Loucy (cell line): ENCODE measurements around the gene SCCPDH.

Experiments used
- H2AFZ ChIP-seq: fragments of 200-600 bp; sonication (generic); 2 replicates; pipeline ENCODE4 v1.6.0; 2016; ENCODE audit warnings: antibody characterized with exemption, mild to moderate bottlenecking, low read length, moderate library complexity
- H3F3A ChIP-seq: fragments of 200-600 bp; 2 replicates; pipeline ENCODE4 v1.6.0; 2016; ENCODE audit warnings: antibody characterized with exemption, low read depth, mild to moderate bottlenecking
- H3K27me3 ChIP-seq: fragments of 200-600 bp; sonication (generic); 2 replicates; pipeline ENCODE4 v1.6.1; 2014; ENCODE audit warnings: low read length, mild to moderate bottlenecking; ENCODE audit not compliant: insufficient read depth, poor library complexity, severe bottlenecking
- H3K36me3 ChIP-seq: fragments of 200-600 bp; sonication (generic); 2 replicates; pipeline ENCODE4 v1.6.1; 2016; ENCODE audit warnings: low read length; ENCODE audit not compliant: insufficient read depth
- H3K4me1 ChIP-seq: fragments of 200-600 bp; sonication (generic); 2 replicates; pipeline ENCODE4 v1.5.1; 2014; ENCODE audit warnings: low read length, mild to moderate bottlenecking; ENCODE audit not compliant: insufficient read depth, poor library complexity, severe bottlenecking
- H3K4me2 ChIP-seq: fragments of 200-600 bp; sonication (generic); 2 replicates; pipeline ENCODE4 v1.6.0; 2014; ENCODE audit warnings: antibody characterized with exemption, low read length, low read depth, mild to moderate bottlenecking; ENCODE audit not compliant: poor library complexity, severe bottlenecking
- H3K4me3 ChIP-seq: fragments of 200-600 bp; sonication (generic); 2 replicates; pipeline ENCODE4 v1.5.1; 2014; ENCODE audit warnings: low read length, mild to moderate bottlenecking, mixed read lengths; ENCODE audit not compliant: poor library complexity, severe bottlenecking
- H3K79me2 ChIP-seq: fragments of 200-600 bp; sonication (generic); 2 replicates; pipeline ENCODE4 v1.6.1; 2014; ENCODE audit warnings: low read length; ENCODE audit not compliant: insufficient read depth
- H3K9ac ChIP-seq: fragments of 200-600 bp; sonication (generic); 2 replicates; pipeline ENCODE4 v1.6.0; 2014; ENCODE audit warnings: mild to moderate bottlenecking, low read depth, low read length, moderate library complexity; ENCODE audit not compliant: poor library complexity, severe bottlenecking
- H3K9me2 ChIP-seq: fragments of 200-600 bp; sonication (generic); replicated peaks from 2 replicates; pipeline ENCODE4 v1.6.1; 2016; ENCODE audit warnings: low read depth, low read length, mixed read lengths
- H3K9me3 ChIP-seq: fragments of 200-600 bp; sonication (generic); 2 replicates; pipeline ENCODE4 v1.6.1; 2014; ENCODE audit warnings: mild to moderate bottlenecking, antibody characterized with exemption, low read length, low read depth; ENCODE audit not compliant: insufficient read depth
- H4K20me1 ChIP-seq: fragments of 200-600 bp; sonication (generic); 2 replicates; pipeline ENCODE4 v1.6.0; 2014; ENCODE audit warnings: antibody characterized with exemption, low read length, mild to moderate bottlenecking; ENCODE audit not compliant: insufficient read depth, poor library complexity, severe bottlenecking
- CTCF ChIP-seq: fragments of 200-600 bp; sonication (generic); conservative IDR thresholded peaks from 2 replicates; pipeline ENCODE4 v1.5.1; 2014; ENCODE audit warnings: mild to moderate bottlenecking, antibody characterized with exemption, low read length
- EZH2phosphoT487 ChIP-seq: fragments of 200-600 bp; IDR thresholded peaks from 2 replicates; pipeline ENCODE4 v1.6.1; 2018; ENCODE audit warnings: antibody characterized with exemption, mild to moderate bottlenecking, moderate library complexity, borderline replicate concordance

Gene SCCPDH

GRCh38 chr1:246776923-246777322, 52.7 kb downstream of the SCCPDH start:
- Histone ChIP-seq H3K79me2 (no peaks in the 10 kb centered on the region), H3K9ac (no peak overlapping the region), H3K4me1 (peaks cover 37% of the 10 kb centered on the region), H3K4me3 (no peak overlapping the region), H4K20me1 (no peaks in the 10 kb centered on the region), H3K9me2 (no peaks in the 10 kb centered on the region), H2AFZ (no peak overlapping the region), H3F3A (0 out of 2 replicates have a peak, but pooled peaks cover 1% of the 10 kb centered on the region), H3K9me3 (no peaks in the 10 kb centered on the region), H3K36me3 (peaks cover 32% of the 10 kb centered on the region), H3K4me2 (no peak overlapping the region), H3K27me3 (no peaks in the 10 kb centered on the region)
- no peak for TF ChIP-seq EZH2phosphoT487
- TF ChIP-seq CTCF = no peak

DNA sequence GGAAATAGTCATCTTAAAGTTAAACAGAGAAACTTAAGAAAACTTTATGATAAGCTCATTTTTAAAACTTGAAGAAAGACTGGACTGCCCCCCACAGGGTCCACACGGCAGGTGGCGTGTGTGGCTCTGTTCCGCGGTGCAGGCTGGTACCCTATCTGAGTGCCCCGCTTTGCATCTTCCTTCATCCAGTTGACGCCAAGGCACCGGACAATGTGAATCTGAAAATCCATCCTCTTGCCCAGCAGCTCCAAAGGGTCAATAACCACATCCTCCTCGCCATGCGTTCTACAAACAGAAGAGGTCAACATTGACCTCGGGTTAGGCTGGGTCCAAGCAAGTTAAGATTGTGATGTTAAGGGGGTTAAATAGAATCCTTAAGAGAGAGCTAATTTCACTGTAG, 54.5 kb downstream of the SCCPDH start:
- Histone ChIP-seq H2AFZ (no peak overlapping the region), H3F3A (peaks cover 8% of the 10 kb centered on the region; the same call in 1 of the 2 replicates), H3K4me3 (no peak overlapping the region), H3K4me1 (peaks cover 38% of the 10 kb centered on the region), H3K9ac (no peak overlapping the region), H3K36me3 (peaks cover 31% of the 10 kb centered on the region), H3K4me2 (no peak overlapping the region), H4K20me1 (no peaks in the 10 kb centered on the region), H3K79me2 (no peaks in the 10 kb centered on the region), H3K9me3 (no peaks in the 10 kb centered on the region), H3K9me2 (no peaks in the 10 kb centered on the region), H3K27me3 (no peaks in the 10 kb centered on the region)
- TF ChIP-seq CTCF = no peak
- TF ChIP-seq EZH2phosphoT487 = no peak

DNA sequence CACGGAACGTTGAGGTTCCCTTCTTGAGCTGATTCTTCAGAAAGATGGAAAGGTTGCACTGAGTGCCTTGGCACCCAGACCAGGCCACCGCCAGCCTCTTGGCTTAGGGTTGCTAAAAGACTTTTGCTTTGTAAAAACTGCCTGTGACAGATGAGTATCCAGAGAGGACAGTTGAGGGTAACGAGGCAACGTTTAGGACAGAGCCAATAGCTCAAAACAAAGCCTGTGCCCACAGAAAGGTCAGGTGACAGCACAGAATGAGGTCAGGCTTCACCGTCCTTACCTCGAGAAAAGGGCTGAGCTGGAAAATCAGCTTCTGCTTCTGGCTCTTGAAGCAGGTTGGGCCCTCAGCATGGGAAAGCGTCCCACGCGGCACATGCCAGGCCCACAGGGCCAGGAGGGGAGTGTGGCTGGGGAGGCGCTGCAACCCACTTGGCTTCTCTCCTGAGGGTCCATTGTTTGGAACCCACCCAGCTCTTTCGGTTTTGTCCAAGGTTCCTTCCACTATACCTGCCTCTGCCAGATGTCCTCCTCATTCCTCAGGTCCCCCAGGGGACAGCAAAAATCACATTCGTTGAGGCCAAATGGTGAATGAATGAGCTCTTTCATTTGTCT, 55.5 kb downstream of the SCCPDH start:
- H3K36me3 ChIP-seq = peaks cover 29% of the 10 kb centered on the region; the same call in 1 of the 2 replicates
- H2AFZ ChIP-seq = no peak overlapping the region
- H3K4me2 ChIP-seq = no peak overlapping the region
- H3K9me3 ChIP-seq = no peaks in the 10 kb centered on the region
- H3K4me3 ChIP-seq = no peak overlapping the region
- no peak overlapping the region for H3K9ac ChIP-seq
- H3K9me2 ChIP-seq = no peaks in the 10 kb centered on the region
- TF ChIP-seq CTCF = no peak
- TF ChIP-seq EZH2phosphoT487 = no peak
- no peaks in the 10 kb centered on the region for H3K27me3 ChIP-seq
- peaks cover 44% of the 10 kb centered on the region for H3K4me1 ChIP-seq
- peaks cover 8% of the 10 kb centered on the region; the same call in 1 of the 2 replicates for H3F3A ChIP-seq
- no peaks in the 10 kb centered on the region for H3K79me2 ChIP-seq
- no peaks in the 10 kb centered on the region for H4K20me1 ChIP-seq
